GM08714 (cell line): ENCODE measurements around the gene DIP2B.
A peak's percentile ranks its signal among the peaks of the same experiment; 100 is the strongest.
"Not testable (repeated sequence)": the region's sequence is repeated elsewhere in the genome, so short reads cannot be mapped to it uniquely, and the experiment has no call there.

Experiments used
- H3K4me3 ChIP-seq: fragments of 200-500 bp; sonication (Bioruptor generic); 2 replicates; pipeline ENCODE4 v1.5.1; 2014; ENCODE audit warnings: mild to moderate bottlenecking, low read length, inconsistent platforms
- ZNF274 ChIP-seq: IDR thresholded peaks from 2 replicates; pipeline ENCODE4 v1.6.1; 2012; ENCODE audit warnings: mild to moderate bottlenecking, low read depth, low read length

The DIP2B gene

GRCh38 chr12:50504798-50505674, at the start of gene DIP2B:
DIP2B (plus strand) TSS chr12:50504985; CDS start chr12:50505141, 156 bp downstream.
- peak within 1 kb of the TSS; percentile 89 for H3K4me3 ChIP-seq
- no peak for TF ChIP-seq ZNF274

GRCh38 chr12:50458606-50459005, 46.2 kb upstream of the DIP2B start:
- no peak for TF ChIP-seq ZNF274
- H3K4me3 ChIP-seq: no peak overlapping the region

GRCh38 chr12:50467439-50467838, 37.3 kb upstream of the DIP2B start:
- TF ChIP-seq ZNF274: no peak
- no peak overlapping the region for H3K4me3 ChIP-seq

- TF ChIP-seq ZNF274: no peak
These were observed 27.4 kb upstream of the DIP2B start for GRCh38 chr12:50477241-50477832.

GRCh38 chr12:50482571-50482970, 22.2 kb upstream of the DIP2B start:
- TF ChIP-seq ZNF274: no peak
- no peak overlapping the region for H3K4me3 ChIP-seq

More at GRCh38 chr12:50477241-50477832, 27.4 kb upstream of the DIP2B start:
- no peak overlapping the region for H3K4me3 ChIP-seq

GRCh38 chr12:50483488-50483887, 21.3 kb upstream of the DIP2B start:
- TF ChIP-seq ZNF274: no peak
- H3K4me3 ChIP-seq: no peak overlapping the region

GRCh38 chr12:50488801-50489200, 16.0 kb upstream of the DIP2B start:
- no peak for TF ChIP-seq ZNF274
- no peak overlapping the region for H3K4me3 ChIP-seq

- H3K4me3 ChIP-seq: not testable (repeated sequence)
These were observed 6.7 kb upstream of the DIP2B start for GRCh38 chr12:50498119-50498518.

- no peak for TF ChIP-seq ZNF274
These were observed 1.1 kb downstream of the DIP2B start for GRCh38 chr12:50505675-50506530.

GRCh38 chr12:50506753-50507473, 2.1 kb downstream of the DIP2B start:
- H3K4me3 ChIP-seq: peak overlapping the region; percentile 89

More at GRCh38 chr12:50505675-50506530, 1.1 kb downstream of the DIP2B start:
- H3K4me3 ChIP-seq: peak overlapping the region; percentile 89

GRCh38 chr12:50507474-50507838, 2.7 kb downstream of the DIP2B start:
- H3K4me3 ChIP-seq: no peak overlapping the region
- TF ChIP-seq ZNF274: no peak

More at GRCh38 chr12:50506753-50507473, 2.1 kb downstream of the DIP2B start:
- TF ChIP-seq ZNF274: no peak

GRCh38 chr12:50507930-50508329, 3.1 kb downstream of the DIP2B start:
- H3K4me3 ChIP-seq: no peak overlapping the region
- TF ChIP-seq ZNF274: no peak

GRCh38 chr12:50508414-50508813, 3.6 kb downstream of the DIP2B start:
- no peak overlapping the region for H3K4me3 ChIP-seq
- no peak for TF ChIP-seq ZNF274
